Activated naive CD8-positive, alpha-beta T cell (primary cell): Measurements from ENCODE around the gene NR1D2.

ENCODE experiments used
- H3K27ac Mint-ChIP-seq: one replicate; pipeline ENCODE4 v1.8.0; 2021; ENCODE audit warnings: mixed read lengths
- H3K27me3 Mint-ChIP-seq: one replicate; pipeline ENCODE4 v1.8.0; 2021; ENCODE audit warnings: mixed read lengths
- H3K36me3 Mint-ChIP-seq: one replicate; pipeline ENCODE4 v1.8.0; 2021; ENCODE audit warnings: mixed read lengths
- H3K4me1 Mint-ChIP-seq: one replicate; pipeline ENCODE4 v1.8.0; 2021; ENCODE audit warnings: low read depth, mixed read lengths
- H3K4me3 Mint-ChIP-seq: one replicate; pipeline ENCODE4 v1.8.0; 2021; ENCODE audit warnings: mild to moderate bottlenecking, mixed read lengths
- H3K9me3 Mint-ChIP-seq: one replicate; pipeline ENCODE4 v1.8.0; 2021; ENCODE audit warnings: low read depth, mixed read lengths

The NR1D2 gene

GRCh38 chr3:23919628-23920027 is 25.5 kb upstream of the NR1D2 start:
- Mint-ChIP-seq H3K27ac (peak overlapping the region; percentile 68), H3K4me1 (peaks cover 35% of the 10 kb centered on the region), H3K4me3 (peak overlapping the region; percentile 98), H3K9me3 (no peaks in the 10 kb centered on the region), H3K36me3 (peaks cover 33% of the 10 kb centered on the region), H3K27me3 (no peaks in the 10 kb centered on the region)

- H3K4me1 Mint-ChIP-seq = peaks cover 30% of the 10 kb centered on the region
- peak overlapping the region; percentile 98 for H3K4me3 Mint-ChIP-seq
- H3K27ac Mint-ChIP-seq = peak overlapping the region; percentile 68
- no peaks in the 10 kb centered on the region for H3K9me3 Mint-ChIP-seq
- H3K27me3 Mint-ChIP-seq = no peaks in the 10 kb centered on the region
- peaks cover 33% of the 10 kb centered on the region for H3K36me3 Mint-ChIP-seq
Observed at GRCh38 chr3:23920151-23920655, 24.9 kb upstream of the NR1D2 start.

GRCh38 chr3:23921052-23921511 is 24.0 kb upstream of the NR1D2 start:
- peaks cover 33% of the 10 kb centered on the region for H3K36me3 Mint-ChIP-seq
- no peak overlapping the region for H3K4me3 Mint-ChIP-seq
- H3K27ac Mint-ChIP-seq = peak overlapping the region; percentile 68
- H3K9me3 Mint-ChIP-seq = no peaks in the 10 kb centered on the region
- no peaks in the 10 kb centered on the region for H3K27me3 Mint-ChIP-seq
- peaks cover 21% of the 10 kb centered on the region for H3K4me1 Mint-ChIP-seq

- no peak overlapping the region for H3K27ac Mint-ChIP-seq
- peaks cover 19% of the 10 kb centered on the region for H3K4me1 Mint-ChIP-seq
- H3K9me3 Mint-ChIP-seq = no peaks in the 10 kb centered on the region
- H3K36me3 Mint-ChIP-seq = peaks cover 18% of the 10 kb centered on the region
- H3K27me3 Mint-ChIP-seq = no peaks in the 10 kb centered on the region
- no peak overlapping the region for H3K4me3 Mint-ChIP-seq
Observed at GRCh38 chr3:23923786-23924185, 21.3 kb upstream of the NR1D2 start.

- no peaks in the 10 kb centered on the region for H3K36me3 Mint-ChIP-seq
- H3K4me1 Mint-ChIP-seq = peaks cover 2% of the 10 kb centered on the region
- no peaks in the 10 kb centered on the region for H3K27me3 Mint-ChIP-seq
- H3K27ac Mint-ChIP-seq = no peak overlapping the region
- no peak overlapping the region for H3K4me3 Mint-ChIP-seq
- no peaks in the 10 kb centered on the region for H3K9me3 Mint-ChIP-seq
Observed at GRCh38 chr3:23926246-23926645, 18.8 kb upstream of the NR1D2 start.

- Mint-ChIP-seq H3K4me3 (no peak overlapping the region), H3K4me1 (peaks cover 2% of the 10 kb centered on the region), H3K27me3 (no peaks in the 10 kb centered on the region), H3K9me3 (no peaks in the 10 kb centered on the region), H3K36me3 (no peaks in the 10 kb centered on the region), H3K27ac (no peak overlapping the region)
Observed at GRCh38 chr3:23926736-23927135, 18.4 kb upstream of the NR1D2 start.

GRCh38 chr3:23928524-23928923 is 16.6 kb upstream of the NR1D2 start:
- Mint-ChIP-seq H3K27me3 (no peaks in the 10 kb centered on the region), H3K27ac (no peak overlapping the region), H3K36me3 (no peaks in the 10 kb centered on the region), H3K4me1 (peaks cover 2% of the 10 kb centered on the region), H3K9me3 (no peaks in the 10 kb centered on the region), H3K4me3 (no peak overlapping the region)

- Mint-ChIP-seq H3K9me3 (no peaks in the 10 kb centered on the region), H3K4me3 (no peak overlapping the region), H3K36me3 (no peaks in the 10 kb centered on the region), H3K27ac (no peak overlapping the region), H3K4me1 (peaks cover 2% of the 10 kb centered on the region), H3K27me3 (no peaks in the 10 kb centered on the region)
Observed at GRCh38 chr3:23931597-23931996, 13.5 kb upstream of the NR1D2 start.

GRCh38 chr3:23932571-23932970 is 12.5 kb upstream of the NR1D2 start:
- Mint-ChIP-seq H3K27me3 (no peaks in the 10 kb centered on the region), H3K36me3 (no peaks in the 10 kb centered on the region)

GRCh38 chr3:23934253-23934652 is 10.8 kb upstream of the NR1D2 start:
- Mint-ChIP-seq H3K27me3 (no peaks in the 10 kb centered on the region), H3K4me3 (no peak overlapping the region), H3K36me3 (no peaks in the 10 kb centered on the region), H3K9me3 (no peaks in the 10 kb centered on the region), H3K4me1 (no peaks in the 10 kb centered on the region), H3K27ac (no peak overlapping the region)

More at GRCh38 chr3:23932571-23932970, 12.5 kb upstream of the NR1D2 start:
- Mint-ChIP-seq H3K27ac (no peak overlapping the region), H3K9me3 (no peaks in the 10 kb centered on the region), H3K4me1 (peaks cover 2% of the 10 kb centered on the region), H3K4me3 (no peak overlapping the region)

- no peaks in the 10 kb centered on the region for H3K27me3 Mint-ChIP-seq
- H3K27ac Mint-ChIP-seq = no peak overlapping the region
- no peaks in the 10 kb centered on the region for H3K36me3 Mint-ChIP-seq
- H3K4me3 Mint-ChIP-seq = no peak overlapping the region
- no peaks in the 10 kb centered on the region for H3K4me1 Mint-ChIP-seq
- H3K9me3 Mint-ChIP-seq = no peaks in the 10 kb centered on the region
Observed at GRCh38 chr3:23937296-23937695, 7.8 kb upstream of the NR1D2 start.

GRCh38 chr3:23938688-23939087 is 6.4 kb upstream of the NR1D2 start:
- Mint-ChIP-seq H3K4me3 (no peak overlapping the region), H3K36me3 (no peaks in the 10 kb centered on the region), H3K27ac (no peak overlapping the region), H3K9me3 (no peaks in the 10 kb centered on the region), H3K27me3 (no peaks in the 10 kb centered on the region), H3K4me1 (no peaks in the 10 kb centered on the region)

GRCh38 chr3:23940775-23941174 is 4.3 kb upstream of the NR1D2 start:
- Mint-ChIP-seq H3K36me3 (no peaks in the 10 kb centered on the region), H3K4me1 (peaks cover 8% of the 10 kb centered on the region), H3K27ac (no peak overlapping the region), H3K27me3 (no peaks in the 10 kb centered on the region), H3K4me3 (no peak overlapping the region), H3K9me3 (no peaks in the 10 kb centered on the region)

- Mint-ChIP-seq H3K27me3 (no peaks in the 10 kb centered on the region), H3K9me3 (no peaks in the 10 kb centered on the region), H3K4me3 (no peak overlapping the region), H3K36me3 (no peaks in the 10 kb centered on the region), H3K27ac (no peak overlapping the region), H3K4me1 (peaks cover 8% of the 10 kb centered on the region)
Observed at GRCh38 chr3:23941440-23941839, 3.6 kb upstream of the NR1D2 start.

- Mint-ChIP-seq H3K4me3 (no peak overlapping the region), H3K27me3 (no peaks in the 10 kb centered on the region), H3K27ac (no peak overlapping the region), H3K4me1 (peaks cover 14% of the 10 kb centered on the region), H3K9me3 (no peaks in the 10 kb centered on the region), H3K36me3 (no peaks in the 10 kb centered on the region)
Observed at GRCh38 chr3:23942546-23942945, 2.5 kb upstream of the NR1D2 start.

- Mint-ChIP-seq H3K27ac (peak overlapping the region; percentile 89), H3K9me3 (no peaks in the 10 kb centered on the region), H3K27me3 (no peaks in the 10 kb centered on the region), H3K36me3 (peaks cover 4% of the 10 kb centered on the region), H3K4me3 (peak overlapping the region; percentile 92), H3K4me1 (peaks cover 24% of the 10 kb centered on the region)
Observed at GRCh38 chr3:23944007-23944783, 891 bp upstream of the NR1D2 start.
